NB4 (cell line): ENCODE data around the gene DHRS2.
"Not testable (repeated sequence)": the region's sequence is repeated elsewhere in the genome, so short reads cannot be mapped to it uniquely, and the experiment has no call there.

Experiments used
- DNase-seq: peaks from one replicate; pipeline ENCODE4 v3.0.0; 2010; ENCODE audit warnings: low read depth
- H3K4me3 ChIP-seq: one replicate; pipeline ENCODE4 v1.5.1; 2011; ENCODE audit warnings: mild to moderate bottlenecking, low read depth, low read length, moderate library complexity
- MAX ChIP-seq: IDR thresholded peaks from 2 replicates; pipeline ENCODE4 v1.6.1; 2011; ENCODE audit warnings: low read depth, low read length
- MYC ChIP-seq: IDR thresholded peaks from 2 replicates; pipeline ENCODE4 v1.6.1; 2011; ENCODE audit warnings: low read depth, low read length
- POLR2A ChIP-seq: IDR thresholded peaks from 2 replicates; pipeline ENCODE4 v1.6.1; 2011; ENCODE audit warnings: mild to moderate bottlenecking; ENCODE audit not compliant: insufficient read length; ENCODE audit errors: extremely low read depth
- TF ChIP-seq, protein P1 (sequence below): IDR thresholded peaks from one replicate; pipeline ENCODE4 v1.5.1; 2012; ENCODE audit warnings: low read depth, low read length

DHRS2 gene

DNA sequence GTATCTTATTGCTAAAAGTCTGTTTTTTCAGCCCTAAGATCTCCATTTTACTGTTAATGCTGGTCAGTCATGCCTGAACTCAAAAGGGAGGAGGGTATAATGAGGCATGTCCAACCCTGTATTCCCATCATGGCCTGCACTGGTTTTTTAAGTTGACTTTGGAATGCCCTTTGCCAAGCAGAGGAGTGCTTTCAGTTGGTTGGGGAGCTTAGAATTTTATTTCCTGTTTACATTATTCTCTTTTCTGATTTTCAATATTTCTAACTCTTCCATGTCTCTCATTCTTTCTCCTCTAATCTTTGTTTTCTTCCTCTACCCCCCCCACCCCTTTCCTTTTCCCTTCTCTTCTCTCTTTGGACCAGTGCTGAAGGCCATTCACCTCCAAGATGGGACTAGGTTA is 4.9 kb upstream of the DHRS2 start:
- DNase-seq, result no peak
- no peak overlapping the region for H3K4me3 ChIP-seq
- TF ChIP-seq POLR2A (no peak), MAX (no peak), MYC (no peak)
- TF ChIP-seq, protein P1, sequence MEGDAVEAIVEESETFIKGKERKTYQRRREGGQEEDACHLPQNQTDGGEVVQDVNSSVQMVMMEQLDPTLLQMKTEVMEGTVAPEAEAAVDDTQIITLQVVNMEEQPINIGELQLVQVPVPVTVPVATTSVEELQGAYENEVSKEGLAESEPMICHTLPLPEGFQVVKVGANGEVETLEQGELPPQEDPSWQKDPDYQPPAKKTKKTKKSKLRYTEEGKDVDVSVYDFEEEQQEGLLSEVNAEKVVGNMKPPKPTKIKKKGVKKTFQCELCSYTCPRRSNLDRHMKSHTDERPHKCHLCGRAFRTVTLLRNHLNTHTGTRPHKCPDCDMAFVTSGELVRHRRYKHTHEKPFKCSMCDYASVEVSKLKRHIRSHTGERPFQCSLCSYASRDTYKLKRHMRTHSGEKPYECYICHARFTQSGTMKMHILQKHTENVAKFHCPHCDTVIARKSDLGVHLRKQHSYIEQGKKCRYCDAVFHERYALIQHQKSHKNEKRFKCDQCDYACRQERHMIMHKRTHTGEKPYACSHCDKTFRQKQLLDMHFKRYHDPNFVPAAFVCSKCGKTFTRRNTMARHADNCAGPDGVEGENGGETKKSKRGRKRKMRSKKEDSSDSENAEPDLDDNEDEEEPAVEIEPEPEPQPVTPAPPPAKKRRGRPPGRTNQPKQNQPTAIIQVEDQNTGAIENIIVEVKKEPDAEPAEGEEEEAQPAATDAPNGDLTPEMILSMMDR, result no peak

DNA sequence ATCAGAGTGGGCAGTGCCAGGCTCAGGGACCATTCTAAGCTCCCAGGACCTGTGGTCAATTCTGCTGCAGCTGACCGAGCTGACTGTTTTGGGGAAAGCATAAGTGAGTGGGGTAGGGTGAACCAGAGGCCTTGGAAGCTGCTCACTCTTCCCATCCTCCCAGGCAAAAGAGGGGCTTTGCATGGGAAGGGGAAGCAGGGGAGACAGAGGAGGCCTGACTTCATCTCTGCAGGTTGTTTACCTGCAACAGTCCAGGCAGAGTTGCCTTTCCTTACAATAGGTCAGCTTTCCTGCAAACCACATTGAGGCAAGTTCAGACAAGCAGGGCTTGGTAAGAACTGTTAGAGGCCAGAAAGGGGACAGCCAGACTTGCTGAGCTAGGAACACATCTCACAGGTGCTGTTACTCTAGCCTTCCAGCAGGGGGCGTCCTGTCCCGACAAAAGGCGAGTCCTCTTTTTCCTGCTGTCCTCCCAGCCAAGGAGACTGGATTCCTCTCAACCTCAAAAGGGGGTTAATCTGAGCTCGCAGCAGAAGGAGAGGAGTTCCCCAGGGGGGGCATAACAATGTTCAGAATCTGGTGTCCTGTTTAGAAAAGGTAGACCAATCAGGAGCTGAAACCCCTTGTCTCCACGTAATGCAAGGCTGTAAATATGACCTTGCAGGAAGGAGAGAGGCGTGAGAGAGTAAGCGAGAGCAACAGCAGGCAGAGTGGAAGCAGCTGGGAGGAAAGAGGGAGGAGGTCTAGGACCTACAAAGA is 4.3 kb upstream of the DHRS2 start:
- H3K4me3 ChIP-seq, result no peak overlapping the region
- TF ChIP-seq, protein P1, result peak; percentile 92
- TF ChIP-seq POLR2A (no peak), MAX (no peak)
- peak; percentile 69 for DNase-seq

- DNase-seq, result no peak
- no peak overlapping the region for H3K4me3 ChIP-seq
- no peak for TF ChIP-seq POLR2A
- TF ChIP-seq, protein P1, result no peak
Measured at GRCh38 chr14:23632461-23633159, 3.6 kb upstream of the DHRS2 start.

DNA sequence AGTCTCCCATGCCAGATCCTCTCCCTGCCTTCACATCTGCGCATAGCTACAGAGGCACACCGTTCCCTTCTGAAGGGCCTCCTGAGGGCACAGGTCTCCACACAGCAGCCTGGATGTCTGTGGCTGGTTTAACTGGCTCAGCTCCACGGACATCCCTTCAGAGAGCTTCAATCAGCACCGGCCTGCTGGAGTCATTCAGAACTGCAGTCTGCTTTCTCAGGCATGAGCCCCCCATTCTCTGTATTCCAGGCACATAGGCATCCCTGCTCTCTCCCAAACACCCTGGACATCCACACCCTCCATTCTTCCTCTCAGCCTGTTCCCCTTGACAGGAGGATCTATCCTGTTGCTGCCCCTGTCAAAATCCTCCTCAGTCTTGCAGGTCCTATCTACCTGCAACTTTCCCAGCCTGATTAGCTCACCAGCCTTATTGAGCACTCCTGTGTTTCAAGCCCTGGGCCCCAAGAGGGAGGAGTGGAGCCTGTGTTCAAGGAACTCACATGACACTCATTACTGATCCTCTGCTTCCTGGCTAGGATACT is 2.9 kb upstream of the DHRS2 start:
- no peak for DNase-seq

DNA sequence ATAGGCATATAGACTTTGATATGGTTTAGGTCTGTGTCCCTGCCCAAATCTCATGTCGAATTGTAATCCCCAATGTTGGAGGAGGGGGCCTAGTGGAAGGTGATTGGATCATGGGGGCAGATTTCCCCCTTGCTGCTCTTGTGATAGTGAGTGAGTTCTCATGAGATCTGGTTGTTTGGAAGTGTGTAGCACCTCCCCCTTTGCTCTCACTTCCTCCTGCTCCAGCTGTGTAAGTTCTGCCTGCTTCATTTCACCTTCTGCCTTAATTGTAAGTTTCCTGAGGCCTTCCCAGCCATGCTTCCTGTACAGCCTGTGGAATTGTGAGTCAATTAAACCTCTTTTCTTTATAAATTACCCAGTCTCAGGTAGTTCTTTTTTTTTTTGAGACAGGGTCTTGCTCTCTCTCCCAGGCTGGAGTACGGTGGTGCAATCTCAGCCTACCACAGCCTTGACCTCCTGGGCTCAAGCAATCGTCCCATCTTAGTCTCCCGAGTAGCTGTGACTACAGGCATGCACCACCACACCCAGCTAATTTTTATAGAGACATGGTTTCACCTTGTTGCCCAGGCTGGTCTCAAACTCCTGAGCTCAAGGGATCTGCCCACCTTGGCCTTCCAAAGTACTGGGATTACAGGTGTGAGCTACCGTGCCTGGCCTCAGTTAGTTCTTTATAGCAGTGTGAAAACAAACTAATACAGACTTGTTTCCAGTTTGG is 1.3 kb upstream of the DHRS2 start:
- not testable (repeated sequence) for H3K4me3 ChIP-seq, DNase-seq

More for the DNA sequence above, 2.9 kb upstream of the DHRS2 start:
- TF ChIP-seq MAX (no peak), MYC (no peak), POLR2A (no peak)
- TF ChIP-seq, protein P1, result no peak
- H3K4me3 ChIP-seq, result no peak overlapping the region

DNA sequence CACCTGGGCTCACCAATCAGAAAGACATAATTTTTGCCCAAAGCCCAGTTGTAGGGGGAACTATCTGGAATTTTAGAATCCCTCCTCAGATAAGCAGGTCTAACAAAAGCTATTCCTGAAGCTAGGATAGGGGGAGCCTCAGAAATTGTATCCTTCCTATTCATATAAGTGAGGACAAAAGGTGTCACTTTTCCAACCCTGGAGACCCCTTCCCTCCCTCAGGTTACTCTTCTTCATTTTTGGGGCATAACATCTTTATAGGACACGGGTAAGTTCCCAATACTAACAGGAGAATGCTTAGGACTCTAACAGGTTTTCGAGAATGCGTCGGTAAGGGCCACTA is 1.1 kb downstream of the DHRS2 start:
- DNase-seq, H3K4me3 ChIP-seq: not testable (repeated sequence)

GRCh38 chr14:23637655-23638413 is 1.7 kb downstream of the DHRS2 start:
- DNase-seq, H3K4me3 ChIP-seq: not testable (repeated sequence)
